Daoy (cell line): ENCODE measurements around the gene LCE5A. TPM values are rescaled to one million over a fixed set of nuclear protein-coding genes. Genes with fewer than 3 reads are reported as not detected.
"Not testable (repeated sequence)": the region's sequence is repeated elsewhere in the genome, so short reads cannot be mapped to it uniquely, and the experiment has no call there.

Experiments used
- DNase-seq: peaks from one replicate; pipeline ENCODE4 v3.0.0-alpha.2; 2015; ENCODE audit warnings: low read depth
- total RNA-seq: library from RNA; depleted of rRNA; stranded (reverse); fragments of >200 nt; shearing (Covaris generic); gene quantifications from 2 replicates; pipeline ENCODE4 v1.2.3, GENCODE V29; 2014; rRNA removed

Gene LCE5A
- total RNA-seq, 1 experiment from 2014 or later: not detected

DNA sequence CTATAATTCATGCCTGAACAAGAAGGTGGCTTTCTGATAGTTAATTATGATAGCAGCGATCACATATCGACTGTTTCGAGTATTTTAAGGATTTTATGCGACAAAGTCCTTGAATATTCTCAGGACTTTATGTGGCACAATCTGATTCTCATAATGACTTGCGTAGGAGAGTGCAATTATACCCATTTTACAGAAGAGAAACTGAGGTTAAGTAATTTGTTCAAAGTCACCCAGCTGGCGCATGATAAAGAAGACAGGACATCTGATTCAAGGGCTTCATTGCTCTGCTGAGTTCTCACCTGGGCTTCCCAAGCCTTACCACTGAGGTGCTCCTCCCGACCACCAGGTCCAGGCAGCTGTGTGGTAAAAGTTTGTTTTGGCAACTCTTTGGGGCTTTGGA is 5.5 kb downstream of the LCE5A start:
- no peak for DNase-seq

DNA sequence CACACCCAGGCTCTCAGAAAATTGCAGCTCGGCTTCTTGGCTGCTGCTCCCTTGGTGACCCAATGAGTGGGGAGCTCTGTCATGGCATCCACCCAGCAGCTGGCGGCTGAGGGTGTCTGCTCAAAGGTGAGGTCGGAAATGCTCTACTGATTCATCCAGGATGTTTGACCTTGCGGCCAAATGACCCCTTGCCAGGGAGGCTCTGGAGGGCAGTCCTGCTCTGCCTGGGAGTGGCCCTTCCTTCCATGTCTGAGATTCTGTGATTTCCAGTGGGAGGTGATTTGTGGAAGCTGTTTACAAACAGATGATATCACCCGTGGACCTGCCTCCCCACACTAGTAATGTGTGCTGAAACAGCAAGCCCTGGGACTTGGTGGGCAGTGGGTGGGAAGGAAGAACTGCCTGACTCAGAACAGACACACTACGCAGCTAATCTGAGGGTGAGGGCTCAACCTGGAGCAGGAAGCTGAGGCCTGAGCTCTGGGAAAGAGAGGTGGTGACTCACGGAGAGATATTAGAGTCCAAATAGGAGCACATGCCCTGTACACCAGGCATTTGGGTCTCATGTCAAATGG is 6.7 kb downstream of the LCE5A start:
- peak; percentile 89 for DNase-seq

GRCh38 chr1:152519851-152520250 is 9.2 kb downstream of the LCE5A start:
- DNase-seq: no peak

- DNase-seq: no peak
These were observed 10.0 kb downstream of the LCE5A start for GRCh38 chr1:152520561-152521090.

- no peak for DNase-seq
These were observed 14.6 kb downstream of the LCE5A start for GRCh38 chr1:152525080-152525641.

- peak; percentile 63 for DNase-seq
These were observed 22.8 kb downstream of the LCE5A start for GRCh38 chr1:152533327-152533938.

DNA sequence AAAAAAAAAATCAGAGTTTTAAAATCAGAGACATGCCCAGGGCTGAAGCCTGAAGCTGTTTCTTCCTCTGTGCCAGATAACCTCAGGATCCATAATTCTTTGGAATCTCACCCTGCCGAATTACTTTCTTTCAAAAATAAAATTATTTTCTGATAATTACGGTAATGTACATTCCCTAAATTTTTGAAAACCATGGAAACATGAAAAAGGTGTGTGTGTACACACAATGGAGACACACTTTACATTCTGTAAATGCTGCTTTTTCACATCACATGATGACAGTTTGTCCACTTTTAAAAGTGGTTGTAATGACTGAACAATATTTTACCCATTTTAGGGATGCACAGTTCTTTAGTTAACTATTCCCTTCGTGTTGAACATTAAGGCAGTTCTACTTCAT is 25.2 kb downstream of the LCE5A start:
- no peak for DNase-seq

DNA sequence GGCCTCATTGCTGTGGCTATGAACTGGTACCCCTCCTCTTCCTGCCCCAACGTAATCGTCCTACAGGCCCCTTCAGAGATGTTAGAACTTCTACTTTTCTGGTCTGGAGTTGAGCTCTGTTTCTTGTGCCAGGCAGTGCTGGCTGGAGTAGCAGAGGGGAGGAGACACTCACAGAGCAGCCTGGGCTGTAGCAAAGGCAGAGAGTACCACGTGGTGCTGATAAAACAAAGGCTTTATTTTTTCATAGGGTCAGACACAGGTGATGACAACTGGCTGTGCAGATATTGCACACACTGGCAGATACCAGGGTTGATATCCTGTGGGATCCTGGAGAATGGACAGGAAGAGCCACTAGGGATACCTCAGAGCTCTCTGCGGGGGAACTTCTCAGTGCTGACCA is 26.9 kb downstream of the LCE5A start:
- DNase-seq: no peak

DNA sequence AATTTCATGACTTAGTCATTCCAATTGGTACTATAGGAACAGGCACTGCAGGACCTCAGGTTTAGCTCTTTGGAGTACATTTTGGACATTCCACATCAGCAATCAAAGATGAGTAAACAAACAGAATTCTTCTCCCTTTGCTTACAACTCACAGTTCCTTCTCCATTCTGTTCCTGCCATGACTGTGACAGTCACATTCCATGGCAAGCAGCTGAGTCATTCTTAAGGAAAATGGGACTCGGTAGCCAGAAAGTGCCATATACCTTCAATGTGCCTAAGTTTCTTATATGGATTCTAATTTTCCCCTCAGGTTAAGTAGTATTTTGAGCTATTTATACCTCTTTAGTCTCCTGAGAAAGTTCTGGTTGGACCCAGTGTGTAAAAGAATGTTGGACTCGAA is 29.3 kb downstream of the LCE5A start:
- DNase-seq: no peak

DNA sequence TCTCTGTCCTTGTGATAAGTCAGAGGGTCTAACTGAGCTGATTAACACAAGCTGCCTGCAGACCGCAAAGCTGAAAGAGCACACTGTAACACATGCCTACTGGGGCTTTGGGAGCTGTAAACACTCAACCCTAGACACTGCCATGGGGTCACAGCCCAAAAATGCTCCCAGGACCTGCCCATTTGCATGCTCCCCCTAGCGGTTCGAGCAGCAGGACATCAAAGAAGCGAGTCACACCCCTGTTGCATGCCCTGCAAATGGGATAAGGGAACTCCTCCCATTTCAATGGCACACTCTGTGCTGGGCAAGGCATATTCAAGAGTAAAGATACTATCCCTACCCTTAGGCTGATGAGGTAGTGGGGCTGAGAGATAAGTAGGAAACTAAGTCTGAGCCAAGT is 33.2 kb downstream of the LCE5A start:
- no peak for DNase-seq

DNA sequence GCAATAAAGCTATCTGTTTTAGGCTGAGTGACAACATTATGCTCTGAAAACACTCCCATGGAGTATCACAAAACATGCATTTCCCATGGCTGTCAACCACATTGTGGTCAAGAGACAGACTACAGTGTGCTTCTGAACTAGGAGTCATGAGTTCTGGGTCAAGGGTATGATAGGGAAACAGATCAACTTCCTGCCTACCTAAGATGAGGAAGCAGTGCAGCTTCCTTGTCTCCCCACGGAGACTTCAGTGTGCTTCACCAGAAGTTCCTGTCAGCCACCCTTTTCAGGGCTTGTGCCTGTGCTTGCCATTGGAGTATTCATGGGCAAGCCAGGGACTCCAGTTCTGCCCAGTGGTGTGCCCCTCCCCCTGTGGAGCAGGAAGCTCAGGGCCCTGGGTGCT is 36.1 kb downstream of the LCE5A start:
- no peak for DNase-seq

DNA sequence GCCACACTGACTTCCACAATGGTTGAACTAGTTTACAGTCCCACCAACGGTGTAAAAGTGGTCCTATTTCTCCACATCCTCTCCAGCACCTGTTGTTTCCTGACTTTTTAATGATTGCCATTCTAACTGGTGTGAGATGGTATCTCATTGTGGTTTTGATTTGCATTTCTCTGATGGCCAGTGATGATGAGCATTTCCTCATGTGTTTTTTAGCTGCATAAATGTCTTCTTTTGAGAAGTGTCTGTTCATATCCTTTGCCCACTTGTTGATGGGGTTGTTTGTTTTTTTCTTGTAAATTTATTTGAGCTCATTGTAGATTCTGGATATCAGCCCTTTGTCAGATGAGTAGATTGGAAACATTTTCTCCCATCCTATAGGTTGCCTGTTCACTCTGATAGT is 37.8 kb downstream of the LCE5A start:
- not testable (repeated sequence) for DNase-seq

Other genes starting within 250 kb of the LCE5A start
- 0.24 and 0.34 TPM in 2 replicates for gene FLG, start 185.6 kb upstream of the LCE5A start, total RNA-seq
- not detected in 2 replicates for gene FLG2, start 150.8 kb upstream of the LCE5A start, total RNA-seq
- gene CRNN, start 96.5 kb upstream of the LCE5A start, total RNA-seq: not detected in 2 replicates
- not detected in 2 replicates for gene CRCT1, start 3.7 kb downstream of the LCE5A start, total RNA-seq
- not detected in 2 replicates for gene LCE3E, start 56.0 kb downstream of the LCE5A start, total RNA-seq
- gene LCE3D, start 69.7 kb downstream of the LCE5A start, total RNA-seq: not detected in 2 replicates
- not detected in 2 replicates for gene LCE3C, start 89.4 kb downstream of the LCE5A start, total RNA-seq
- not detected in 2 replicates for gene LCE3B, start 103.0 kb downstream of the LCE5A start, total RNA-seq
- not detected in 2 replicates for gene LCE3A, start 112.3 kb downstream of the LCE5A start, total RNA-seq
- gene LCE2D, start 152.6 kb downstream of the LCE5A start, total RNA-seq: not detected in 2 replicates
- not detected in 2 replicates for gene LCE2C, start 164.5 kb downstream of the LCE5A start, total RNA-seq
- not detected in 2 replicates for gene LCE2B, start 175.3 kb downstream of the LCE5A start, total RNA-seq
- not detected in 2 replicates for gene LCE2A, start 187.5 kb downstream of the LCE5A start, total RNA-seq
- not detected in 2 replicates for gene LCE4A, start 197.4 kb downstream of the LCE5A start, total RNA-seq
- gene KPRP, start 247.2 kb downstream of the LCE5A start, total RNA-seq: not detected in 2 replicates